ENCODE data around the gene POMGNT1.

POMGNT1 gene

GRCh38 chr1:46158312-46159281 is 39.6 kb downstream of the POMGNT1 start:
- DNase-seq (ENCODE audit: low read depth in 1 of 2, low spot score in 1 of 2) = no peak

- no peak for DNase-seq (ENCODE audit: low read depth in 1 of 2, low spot score in 1 of 2)
Measured at GRCh38 chr1:46157916-46158311, 40.3 kb downstream of the POMGNT1 start.

GRCh38 chr1:46153732-46154131 is 44.5 kb downstream of the POMGNT1 start:
- DNase-seq (ENCODE audit: low read depth in 1 of 2, low spot score in 1 of 2) = no peak

GRCh38 chr1:46153228-46153627 is 45.0 kb downstream of the POMGNT1 start:
- no peak for DNase-seq (ENCODE audit: low read depth in 1 of 2, low spot score in 1 of 2)

GRCh38 chr1:46152016-46152415 is 46.2 kb downstream of the POMGNT1 start:
- no peak for DNase-seq (ENCODE audit: low read depth in 1 of 2, low spot score in 1 of 2)

DNA sequence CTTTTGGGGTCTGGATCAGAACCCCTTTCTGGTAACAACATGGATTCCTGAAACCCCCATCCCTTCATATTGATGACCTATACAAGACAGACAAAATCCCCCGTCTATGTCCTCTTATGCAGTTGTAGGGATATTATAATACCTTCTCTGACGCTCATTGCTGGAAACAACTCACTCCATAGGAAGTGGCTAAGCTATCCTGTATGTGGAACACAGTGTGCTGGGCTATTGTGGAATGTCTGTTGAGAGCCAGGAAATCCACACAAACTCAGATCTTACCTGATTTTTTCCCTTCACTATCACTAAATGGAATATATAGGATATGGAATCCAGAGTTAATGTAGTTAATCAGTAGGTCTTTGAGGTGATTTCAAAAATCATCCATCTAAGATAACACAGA is 48.1 kb downstream of the POMGNT1 start:
- no peak for DNase-seq (ENCODE audit: low read depth in 1 of 2, low spot score in 1 of 2)

GRCh38 chr1:46148318-46148717 is 49.9 kb downstream of the POMGNT1 start:
- no peak for DNase-seq (ENCODE audit: low read depth in 1 of 2, low spot score in 1 of 2)
